OCI-LY1 (cell line): ENCODE data around the gene ENTPD8.

Experiments used
- H2AFZ ChIP-seq: fragments of 200-600 bp; sonication (generic), shearing (Covaris generic); 2 replicates; pipeline ENCODE4 v1.6.0; 2014; ENCODE audit warnings: antibody characterized with exemption, mild to moderate bottlenecking, low read length
- H3F3A ChIP-seq: fragments of 200-600 bp; sonication (generic), shearing (Covaris generic); 2 replicates; pipeline ENCODE4 v1.6.0; 2014; ENCODE audit warnings: mild to moderate bottlenecking, antibody characterized with exemption, low read length, moderate library complexity; ENCODE audit not compliant: insufficient read depth
- H3K27ac ChIP-seq: fragments of 200-600 bp; sonication (generic); 2 replicates; pipeline ENCODE4 v1.5.1; 2014; ENCODE audit warnings: low read length, mixed run types, mild to moderate bottlenecking, low read depth; ENCODE audit not compliant: poor library complexity, severe bottlenecking
- H3K27me3 ChIP-seq: fragments of 200-600 bp; sonication (generic); 2 replicates; pipeline ENCODE4 v1.6.0; 2014; ENCODE audit warnings: antibody characterized with exemption, mild to moderate bottlenecking, low read length, moderate library complexity; ENCODE audit not compliant: insufficient read depth
- H3K36me3 ChIP-seq: fragments of 200-600 bp; sonication (generic); 2 replicates; pipeline ENCODE4 v1.6.1; 2014; ENCODE audit warnings: mild to moderate bottlenecking, antibody characterized with exemption, low read length, moderate library complexity, mixed read lengths; ENCODE audit not compliant: insufficient read depth
- H3K4me1 ChIP-seq: fragments of 200-600 bp; sonication (generic); 2 replicates; pipeline ENCODE4 v1.5.1; 2014; ENCODE audit warnings: mild to moderate bottlenecking, low read length, moderate library complexity; ENCODE audit not compliant: insufficient read depth, severe bottlenecking
- H3K4me2 ChIP-seq: fragments of 200-600 bp; sonication (generic), shearing (Covaris generic); 2 replicates; pipeline ENCODE4 v1.6.1; 2014; ENCODE audit warnings: low read length
- H3K4me3 ChIP-seq: fragments of 200-600 bp; sonication (generic); 2 replicates; pipeline ENCODE4 v1.5.1; 2014; ENCODE audit warnings: low read length, low read depth, mild to moderate bottlenecking, mixed read lengths; ENCODE audit not compliant: poor library complexity, severe bottlenecking
- H3K79me2 ChIP-seq: fragments of 200-600 bp; shearing (Covaris generic); 2 replicates; pipeline ENCODE4 v1.6.1; 2016; ENCODE audit warnings: mixed run types, low read length, mixed read lengths; ENCODE audit not compliant: insufficient read depth
- H3K9ac ChIP-seq: fragments of 200-600 bp; sonication (generic), shearing (Covaris generic); 2 replicates; pipeline ENCODE4 v1.6.1; 2014; ENCODE audit warnings: mild to moderate bottlenecking, low read length, mixed read lengths
- H3K9me2 ChIP-seq: fragments of 200-600 bp; sonication (generic), shearing (Covaris generic); 2 replicates; pipeline ENCODE4 v1.6.1; 2014; ENCODE audit warnings: low read depth, mild to moderate bottlenecking, low read length, mixed read lengths
- H3K9me3 ChIP-seq: fragments of 200-600 bp; shearing (Covaris generic); 2 replicates; pipeline ENCODE4 v1.6.1; 2014; ENCODE audit warnings: low read length, mixed read lengths
- H4K20me1 ChIP-seq: fragments of 200-600 bp; sonication (generic), shearing (Covaris generic); 2 replicates; pipeline ENCODE4 v1.6.0; 2016; ENCODE audit warnings: mild to moderate bottlenecking, low read length; ENCODE audit not compliant: insufficient read depth
- EZH2 ChIP-seq: fragments of 200-600 bp; sonication (generic), shearing (Covaris generic); IDR thresholded peaks from 2 replicates; pipeline ENCODE4 v1.8.0; 2017; ENCODE audit warnings: borderline replicate concordance, mixed run types, mild to moderate bottlenecking, antibody characterized with exemption, low read length, moderate library complexity, mixed read lengths
- TF ChIP-seq, protein P1 (sequence below): fragments of 200-600 bp; sonication (generic), shearing (Covaris generic); IDR thresholded peaks from 2 replicates; pipeline ENCODE4 v1.5.1; 2017; ENCODE audit warnings: mild to moderate bottlenecking, antibody characterized with exemption, low read length, moderate library complexity, mixed read lengths

ENTPD8 gene

GRCh38 chr9:137445930-137446431, 4.8 kb upstream of the ENTPD8 start:
- no peaks in the 10 kb centered on the region; the same call in 1 of the 2 replicates for H3K27me3 ChIP-seq
- H3K4me1 ChIP-seq = peaks cover 2% of the 10 kb centered on the region
- no peak overlapping the region for H3K9ac ChIP-seq
- H3F3A ChIP-seq = no peaks in the 10 kb centered on the region
- no peaks in the 10 kb centered on the region for H3K9me3 ChIP-seq
- no peaks in the 10 kb centered on the region for H4K20me1 ChIP-seq
- H3K9me2 ChIP-seq = no peaks in the 10 kb centered on the region
- 0 out of 2 replicates have a peak, but pooled peaks cover 4% of the 10 kb centered on the region for H3K36me3 ChIP-seq
- no peaks in the 10 kb centered on the region for H3K79me2 ChIP-seq
- no peak overlapping the region for H3K4me2 ChIP-seq
- H3K4me3 ChIP-seq = no peak overlapping the region
- TF ChIP-seq, protein P1, sequence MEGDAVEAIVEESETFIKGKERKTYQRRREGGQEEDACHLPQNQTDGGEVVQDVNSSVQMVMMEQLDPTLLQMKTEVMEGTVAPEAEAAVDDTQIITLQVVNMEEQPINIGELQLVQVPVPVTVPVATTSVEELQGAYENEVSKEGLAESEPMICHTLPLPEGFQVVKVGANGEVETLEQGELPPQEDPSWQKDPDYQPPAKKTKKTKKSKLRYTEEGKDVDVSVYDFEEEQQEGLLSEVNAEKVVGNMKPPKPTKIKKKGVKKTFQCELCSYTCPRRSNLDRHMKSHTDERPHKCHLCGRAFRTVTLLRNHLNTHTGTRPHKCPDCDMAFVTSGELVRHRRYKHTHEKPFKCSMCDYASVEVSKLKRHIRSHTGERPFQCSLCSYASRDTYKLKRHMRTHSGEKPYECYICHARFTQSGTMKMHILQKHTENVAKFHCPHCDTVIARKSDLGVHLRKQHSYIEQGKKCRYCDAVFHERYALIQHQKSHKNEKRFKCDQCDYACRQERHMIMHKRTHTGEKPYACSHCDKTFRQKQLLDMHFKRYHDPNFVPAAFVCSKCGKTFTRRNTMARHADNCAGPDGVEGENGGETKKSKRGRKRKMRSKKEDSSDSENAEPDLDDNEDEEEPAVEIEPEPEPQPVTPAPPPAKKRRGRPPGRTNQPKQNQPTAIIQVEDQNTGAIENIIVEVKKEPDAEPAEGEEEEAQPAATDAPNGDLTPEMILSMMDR = no peak
- TF ChIP-seq EZH2 = no peak
- H3K27ac ChIP-seq = no peak overlapping the region
- no peak overlapping the region for H2AFZ ChIP-seq

DNA sequence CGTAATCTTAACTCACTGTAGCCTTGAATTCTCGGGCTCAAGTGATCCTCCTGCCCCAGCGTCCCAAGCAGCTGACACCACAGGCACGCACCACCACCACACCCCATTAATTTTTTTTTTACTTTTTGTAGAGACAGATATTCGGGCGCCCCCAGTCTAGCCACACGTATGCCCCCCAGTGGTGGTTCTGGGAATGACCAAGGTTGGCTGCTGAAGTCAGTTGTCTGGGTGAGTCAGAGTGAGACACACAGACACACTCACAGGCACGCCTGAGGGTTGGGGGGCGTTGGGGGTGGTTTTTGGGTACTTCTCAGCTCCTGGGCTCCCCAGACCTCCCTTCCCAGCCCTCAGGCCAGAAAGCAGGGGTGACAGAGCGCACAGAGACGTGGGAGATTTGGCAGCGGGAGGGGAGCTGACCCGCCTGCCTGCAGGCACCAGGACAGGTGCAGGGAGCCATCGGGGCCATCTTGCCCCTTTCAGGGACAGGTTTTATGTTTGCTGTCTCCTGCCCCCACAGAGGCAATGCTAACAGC, 4.2 kb upstream of the ENTPD8 start:
- H3K9me3 ChIP-seq = no peaks in the 10 kb centered on the region
- no peak overlapping the region for H2AFZ ChIP-seq
- H3K9ac ChIP-seq = no peak overlapping the region
- no peak overlapping the region for H3K27ac ChIP-seq
- no peak overlapping the region for H3K4me2 ChIP-seq
- TF ChIP-seq, protein P1 = peak; percentile 84
- no peak for TF ChIP-seq EZH2
- 0 out of 2 replicates have a peak, but pooled peaks cover 4% of the 10 kb centered on the region for H3K36me3 ChIP-seq
- H3K79me2 ChIP-seq = no peaks in the 10 kb centered on the region
- H3K4me3 ChIP-seq = no peak overlapping the region
- no peaks in the 10 kb centered on the region for H4K20me1 ChIP-seq
- no peaks in the 10 kb centered on the region for H3F3A ChIP-seq
- H3K27me3 ChIP-seq = no peaks in the 10 kb centered on the region; the same call in 1 of the 2 replicates
- no peaks in the 10 kb centered on the region for H3K9me2 ChIP-seq
- H3K4me1 ChIP-seq = peaks cover 2% of the 10 kb centered on the region

DNA sequence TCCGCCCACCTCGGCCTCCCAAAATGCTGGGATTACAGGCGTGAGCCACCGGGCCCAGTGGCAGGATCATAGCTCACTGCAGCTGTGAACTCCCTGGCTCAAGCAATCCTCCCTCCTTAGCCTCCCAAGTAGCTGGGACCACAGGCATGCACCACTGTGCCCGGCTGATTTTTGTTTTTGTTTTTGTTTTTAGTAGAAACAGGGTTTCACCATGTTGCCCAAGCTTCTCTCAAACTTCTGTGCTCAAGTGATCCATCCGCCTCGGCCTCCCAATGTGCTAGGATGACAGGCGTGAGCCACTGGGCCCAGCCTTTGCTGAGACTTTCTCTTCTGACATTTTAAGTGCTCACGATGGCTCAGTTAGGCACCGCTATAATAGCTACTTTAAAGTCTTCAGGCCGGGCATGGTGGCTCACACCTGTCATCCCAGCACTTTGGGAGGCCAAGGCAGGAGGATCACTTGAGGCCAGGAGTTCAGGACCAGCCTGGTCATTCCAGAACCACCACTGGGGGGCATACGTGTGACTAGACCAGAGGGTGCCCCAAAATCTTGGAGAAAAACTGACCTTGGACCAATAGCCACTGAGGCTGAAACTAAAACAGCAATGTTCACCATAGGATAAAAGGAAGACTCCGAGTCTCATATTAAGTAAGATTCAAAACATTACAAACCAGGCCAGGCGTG, 3.1 kb upstream of the ENTPD8 start:
- no peaks in the 10 kb centered on the region for H3F3A ChIP-seq
- H3K9ac ChIP-seq = no peak overlapping the region
- H4K20me1 ChIP-seq = no peaks in the 10 kb centered on the region
- no peak overlapping the region for H2AFZ ChIP-seq
- TF ChIP-seq EZH2 = no peak
- TF ChIP-seq, protein P1 = no peak
- H3K4me3 ChIP-seq = no peak overlapping the region
- no peaks in the 10 kb centered on the region for H3K36me3 ChIP-seq
- peaks cover 2% of the 10 kb centered on the region for H3K4me1 ChIP-seq
- no peaks in the 10 kb centered on the region for H3K9me2 ChIP-seq
- no peaks in the 10 kb centered on the region for H3K79me2 ChIP-seq
- H3K4me2 ChIP-seq = no peak overlapping the region
- no peaks in the 10 kb centered on the region for H3K9me3 ChIP-seq
- no peak overlapping the region for H3K27ac ChIP-seq
- no peaks in the 10 kb centered on the region; the same call in 1 of the 2 replicates for H3K27me3 ChIP-seq
